Jurkat, Clone E6-1 (cell line): Measurements from ENCODE around the gene FBXO31.
A peak's percentile ranks its signal among the peaks of the same experiment; 100 is the strongest.
"Not testable (repeated sequence)": the region's sequence is repeated elsewhere in the genome, so short reads cannot be mapped to it uniquely, and the experiment has no call there.

Experiments
- DNase-seq: peaks from one replicate; pipeline ENCODE4 v3.0.0-alpha.2; 2011; ENCODE audit warnings: low read depth, low spot score
- H3K4me3 ChIP-seq: 2 replicates; pipeline ENCODE4 v1.5.1; 2011; ENCODE audit warnings: mild to moderate bottlenecking, low read length, control low read depth, moderate library complexity

FBXO31 gene

GRCh38 chr16:87347932-87348615 lies 35.5 kb downstream of the FBXO31 start:
- no peak overlapping the region for H3K4me3 ChIP-seq
- DNase-seq, result no peak

GRCh38 chr16:87346517-87347060 lies 37.0 kb downstream of the FBXO31 start:
- no peak for DNase-seq
- H3K4me3 ChIP-seq, result no peak overlapping the region

- DNase-seq, result no peak
- H3K4me3 ChIP-seq, result peak overlapping the region; percentile 9
Measured at GRCh38 chr16:87345726-87346424, 37.7 kb downstream of the FBXO31 start.

- H3K4me3 ChIP-seq, result peak overlapping the region; percentile 9
- peak; percentile 87 for DNase-seq
Measured at GRCh38 chr16:87344931-87345631, 38.5 kb downstream of the FBXO31 start.

- no peak overlapping the region for H3K4me3 ChIP-seq
- DNase-seq, result no peak
Measured at GRCh38 chr16:87344165-87344930, 39.2 kb downstream of the FBXO31 start.

GRCh38 chr16:87343753-87344050 lies 39.9 kb downstream of the FBXO31 start:
- DNase-seq, result no peak
- H3K4me3 ChIP-seq, result no peak overlapping the region

- H3K4me3 ChIP-seq, result no peak overlapping the region
- no peak for DNase-seq
Measured at GRCh38 chr16:87342978-87343752, 40.4 kb downstream of the FBXO31 start.

GRCh38 chr16:87342504-87342903 lies 41.1 kb downstream of the FBXO31 start:
- no peak overlapping the region for H3K4me3 ChIP-seq
- DNase-seq, result no peak

- DNase-seq, result no peak
- no peak overlapping the region for H3K4me3 ChIP-seq
Measured at GRCh38 chr16:87340198-87340597, 43.4 kb downstream of the FBXO31 start.

GRCh38 chr16:87339724-87340105 lies 43.9 kb downstream of the FBXO31 start:
- H3K4me3 ChIP-seq, DNase-seq: not testable (repeated sequence)

- H3K4me3 ChIP-seq, result no peak overlapping the region
- DNase-seq, result no peak
Measured at GRCh38 chr16:87339086-87339723, 44.4 kb downstream of the FBXO31 start.

GRCh38 chr16:87338155-87338765 lies 45.3 kb downstream of the FBXO31 start:
- no peak overlapping the region for H3K4me3 ChIP-seq
- no peak for DNase-seq

- peak; percentile 42 for DNase-seq
- no peak overlapping the region for H3K4me3 ChIP-seq
Measured at GRCh38 chr16:87337262-87337771, 46.3 kb downstream of the FBXO31 start.

- no peak overlapping the region for H3K4me3 ChIP-seq
- DNase-seq, result no peak
Measured at GRCh38 chr16:87336434-87337240, 46.9 kb downstream of the FBXO31 start.

- no peak overlapping the region for H3K4me3 ChIP-seq
- no peak for DNase-seq
Measured at GRCh38 chr16:87335625-87336433, 47.7 kb downstream of the FBXO31 start.
